Endothelial cell of umbilical vein (primary cell): Measurements from ENCODE around the gene BCL2A1. TPM values are rescaled to one million over a fixed set of nuclear protein-coding genes. Genes with fewer than 3 reads are reported as not detected.

ENCODE experiments used
- BruUV-seq: library from RNA; stranded (reverse); fragments of 400-500 nt; replicated peaks from 2 replicates; lab custom pipeline; 2021; lab: Mats Ljungman, UMichigan
- CTCF ChIA-PET: fragments of 300-600, 350-600 bp; sonication (Branson Sonifier 250); formaldehyde crosslinking; loops from one replicate; lab custom pipeline; 2021; ENCODE audit warnings: antibody characterized with exemption, inconsistent platforms; lab: Charles Lee
- POLR2A ChIA-PET: fragments of 300-600, 350-600 bp; sonication (Branson Sonifier 250); formaldehyde crosslinking; loops from one replicate; lab custom pipeline; 2021; ENCODE audit warnings: antibody characterized with exemption, inconsistent platforms; lab: Charles Lee
- DNase-seq: peaks from one replicate; pipeline ENCODE4 v3.0.0-alpha.2; 2011; ENCODE audit warnings: low read depth, low spot score
- FAIRE-seq: peaks from 2 replicates; lab custom pipeline; 2011; peaks lifted over from hg19 to GRCh38; lab: Jason Lieb, UNC
- H2AFZ ChIP-seq: 2 replicates; pipeline ENCODE4 v1.6.0; 2012; ENCODE audit warnings: low read depth, low read length, control low read depth, inconsistent platforms
- H3K27ac ChIP-seq: 2 replicates; pipeline ENCODE4 v1.5.1; 2011; ENCODE audit warnings: low read depth, mild to moderate bottlenecking, control low read depth, low read length, moderate library complexity; ENCODE audit not compliant: insufficient read depth
- H3K27me3 ChIP-seq, 2 experiments: 2 replicates each; pipeline versions ENCODE4 v1.6.0 to v1.6.1; 2011; ENCODE audit warnings: low read length in 2 of 2, mixed read lengths in 1 of 2; ENCODE audit not compliant: control insufficient read depth in 2 of 2, insufficient read depth in 2 of 2
- H3K36me3 ChIP-seq, 2 experiments: 2 replicates in 1 of 2; 3 replicates in 1 of 2; pipeline ENCODE4 v1.5.1; 2011; ENCODE audit warnings: low read length in 2 of 2, mild to moderate bottlenecking in 1 of 2, moderate library complexity in 1 of 2; ENCODE audit not compliant: control insufficient read depth in 2 of 2, insufficient read depth in 2 of 2; ENCODE audit errors: extremely low read depth in 1 of 2
- H3K4me1 ChIP-seq: 3 replicates; pipeline ENCODE4 v1.5.1; 2011; ENCODE audit warnings: mild to moderate bottlenecking, low read length; ENCODE audit not compliant: control insufficient read depth, insufficient read depth; ENCODE audit errors: extremely low read depth
- H3K4me2 ChIP-seq: 2 replicates; pipeline ENCODE4 v1.6.1; 2011; ENCODE audit warnings: low read length, control low read depth, mixed read lengths; ENCODE audit not compliant: insufficient read depth
- H3K4me3 ChIP-seq, 3 experiments: fragments of 200-600 bp in 1 of 3; sonication (generic), shearing (Covaris generic) in 1 of 3; replicated peaks in 1 of 3; 2 replicates each; pipeline ENCODE4 v1.5.1; 2011 to 2016; ENCODE audit warnings: control low read depth in 3 of 3, low read length in 3 of 3, mild to moderate bottlenecking in 2 of 3, inconsistent platforms in 1 of 3, low read depth in 1 of 3, moderate library complexity in 1 of 3; ENCODE audit not compliant: insufficient read depth in 1 of 3
- H3K79me2 ChIP-seq: 2 replicates; pipeline ENCODE4 v1.6.0; 2012; ENCODE audit warnings: low read length, inconsistent platforms; ENCODE audit not compliant: control insufficient read depth, insufficient read depth
- H3K9ac ChIP-seq: replicated peaks from 2 replicates; pipeline ENCODE3; 2011; ENCODE audit warnings: low read length, control low read depth; ENCODE audit not compliant: insufficient read depth; ENCODE audit errors: extremely low read depth
- H3K9me1 ChIP-seq: replicated peaks from 3 replicates; pipeline ENCODE4 v1.6.0; 2011; ENCODE audit warnings: mild to moderate bottlenecking, low read length; ENCODE audit not compliant: control insufficient read depth, insufficient read depth; ENCODE audit errors: extremely low read depth
- H3K9me3 ChIP-seq: replicated peaks from 2 replicates; pipeline ENCODE4 v1.5.1; 2012; ENCODE audit warnings: low read length, inconsistent platforms; ENCODE audit not compliant: control insufficient read depth, insufficient read depth
- H4K20me1 ChIP-seq: replicated peaks from 2 replicates; pipeline ENCODE3; 2011; ENCODE audit warnings: mild to moderate bottlenecking, low read length; ENCODE audit not compliant: control insufficient read depth, insufficient read depth; ENCODE audit errors: extremely low read depth
- EZH2 ChIP-seq: IDR thresholded peaks from 2 replicates; pipeline ENCODE4 v1.6.1; 2012; ENCODE audit warnings: borderline replicate concordance, low read depth, mild to moderate bottlenecking, moderate library complexity, low read length, inconsistent platforms; ENCODE audit not compliant: severe bottlenecking
- FOS ChIP-seq: IDR thresholded peaks from 2 replicates; pipeline ENCODE4 v1.6.1; 2011; ENCODE audit warnings: mild to moderate bottlenecking, low read length, moderate library complexity, borderline replicate concordance; ENCODE audit not compliant: insufficient read depth
- GATA2 ChIP-seq: IDR thresholded peaks from 2 replicates; pipeline ENCODE4 v1.7.0; 2011; ENCODE audit warnings: low read depth, mild to moderate bottlenecking, moderate library complexity, mixed read lengths, low read length; ENCODE audit not compliant: insufficient read length, insufficient read depth
- JUN ChIP-seq: IDR thresholded peaks from 2 replicates; pipeline ENCODE4 v1.6.1; 2011; ENCODE audit warnings: borderline replicate concordance, low read depth; ENCODE audit not compliant: insufficient read length, insufficient read depth
- MYC ChIP-seq: IDR thresholded peaks from one replicate; pipeline ENCODE4 v1.6.1; 2011; ENCODE audit warnings: mild to moderate bottlenecking, low read depth, low read length
- POLR2A ChIP-seq: IDR thresholded peaks from 2 replicates; pipeline ENCODE4 v1.6.1; 2012; ENCODE audit warnings: low read depth, mild to moderate bottlenecking, control low read depth, low read length
- POLR2AphosphoS5 ChIP-seq: IDR thresholded peaks from 2 replicates; pipeline ENCODE4 v1.6.1; 2012; ENCODE audit warnings: low read depth, mild to moderate bottlenecking, control low read depth, low read length, moderate library complexity; ENCODE audit not compliant: insufficient read depth
- dilution Hi-C: fragments of 300-500 bp; cut with MboI; formaldehyde crosslinking; loops from one replicate; pipeline ENCODE4 v1.15.0; 2019; ENCODE audit warnings: low sequenced_read_pairs; ENCODE audit not compliant: extremely low pct_ligation_motif_present
- intact Hi-C: fragments of 100-400 bp; cut with micrococcal nuclease; formaldehyde crosslinking; loops from one replicate; pipeline ENCODE4 v1.10.0; 2022
- polyA plus RNA-seq, 4 experiments: library from polyadenylated mRNA; depleted of rRNA in 3 of 4; stranded (reverse) in 3 of 4; unstranded in 1 of 4; fragments of >200 nt; gene quantifications; 2 replicates each; pipeline versions ENCODE4 v1.2.1 to v1.2.3, GENCODE V29; 2011 to 2012; ENCODE audit warnings: missing spikeins in 1 of 4
- total RNA-seq: library from RNA; stranded (reverse); gene quantifications from 2 replicates; pipeline ENCODE4 v1.2.3, GENCODE V29; 2021
- TF ChIP-seq, protein P1 (sequence below): IDR thresholded peaks from 2 replicates; pipeline ENCODE4 v1.6.1; 2011; ENCODE audit not compliant: insufficient read depth, insufficient read length
- TF ChIP-seq, protein P2 (sequence below), 2 donors: IDR thresholded peaks; 1 replicate in 1 of 2; 2 replicates in 1 of 2; pipeline ENCODE4 v1.5.1; 2011; ENCODE audit warnings: low read length in 2 of 2, mild to moderate bottlenecking in 2 of 2, moderate library complexity in 2 of 2, control low read depth in 1 of 2, inconsistent platforms in 1 of 2, low read depth in 1 of 2; ENCODE audit not compliant: insufficient read depth in 1 of 2; ENCODE audit errors: extremely low read depth in 1 of 2

BCL2A1 gene
- total and polyA plus RNA-seq, 2 donors (not counting 3 experiments of a cell fraction or from before 2014, with no cell fraction given), result not detected

DNA sequence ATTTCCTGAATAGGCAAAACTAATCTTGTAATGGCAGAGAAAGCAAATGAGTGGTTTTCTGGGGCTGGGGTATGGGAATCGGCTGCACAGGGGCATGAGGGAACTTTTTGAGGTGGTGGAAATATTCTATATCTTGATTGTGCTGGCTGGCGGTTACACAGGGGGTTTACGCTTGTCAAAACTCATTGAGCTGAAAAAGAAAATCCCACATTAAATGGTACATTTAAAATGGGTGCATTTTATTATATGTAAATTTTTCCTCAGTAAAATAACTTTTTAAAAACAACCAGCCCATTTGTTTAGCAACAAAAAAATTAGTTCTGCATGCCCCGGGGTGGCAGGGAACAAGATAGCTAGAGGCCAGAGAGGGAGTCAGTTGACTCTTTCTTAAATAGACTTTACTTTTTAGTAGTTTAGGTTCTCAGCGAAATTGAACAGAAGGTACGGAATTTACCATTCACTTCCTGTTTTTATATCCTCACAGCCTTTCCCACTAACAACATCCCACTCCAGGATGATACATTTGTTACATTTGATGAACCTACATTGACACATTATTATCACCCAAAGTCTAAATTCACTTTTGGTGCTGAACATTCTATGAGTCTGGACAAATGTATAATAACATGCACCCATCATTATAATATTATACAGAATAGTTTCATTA lies 41.2 kb upstream of the BCL2A1 start:
- no peaks in the 10 kb centered on the region for H3K36me3 ChIP-seq
- dilution Hi-C loops, result no loop called here
- H3K4me3 ChIP-seq, result no peak overlapping the region
- no peak overlapping the region for H3K9ac ChIP-seq
- no peak overlapping the region for H3K27ac ChIP-seq
- no peak overlapping the region for H2AFZ ChIP-seq
- no peaks in the 10 kb centered on the region for H3K79me2 ChIP-seq
- CTCF ChIA-PET, result no interaction called here
- no peaks in the 10 kb centered on the region for H3K9me3 ChIP-seq
- H3K27me3 ChIP-seq, result no peaks in the 10 kb centered on the region
- TF ChIP-seq, protein P1, sequence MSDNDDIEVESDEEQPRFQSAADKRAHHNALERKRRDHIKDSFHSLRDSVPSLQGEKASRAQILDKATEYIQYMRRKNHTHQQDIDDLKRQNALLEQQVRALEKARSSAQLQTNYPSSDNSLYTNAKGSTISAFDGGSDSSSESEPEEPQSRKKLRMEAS, result no peak
- no peak for TF ChIP-seq FOS
- TF ChIP-seq MYC, result no peak
- TF ChIP-seq, protein P2, sequence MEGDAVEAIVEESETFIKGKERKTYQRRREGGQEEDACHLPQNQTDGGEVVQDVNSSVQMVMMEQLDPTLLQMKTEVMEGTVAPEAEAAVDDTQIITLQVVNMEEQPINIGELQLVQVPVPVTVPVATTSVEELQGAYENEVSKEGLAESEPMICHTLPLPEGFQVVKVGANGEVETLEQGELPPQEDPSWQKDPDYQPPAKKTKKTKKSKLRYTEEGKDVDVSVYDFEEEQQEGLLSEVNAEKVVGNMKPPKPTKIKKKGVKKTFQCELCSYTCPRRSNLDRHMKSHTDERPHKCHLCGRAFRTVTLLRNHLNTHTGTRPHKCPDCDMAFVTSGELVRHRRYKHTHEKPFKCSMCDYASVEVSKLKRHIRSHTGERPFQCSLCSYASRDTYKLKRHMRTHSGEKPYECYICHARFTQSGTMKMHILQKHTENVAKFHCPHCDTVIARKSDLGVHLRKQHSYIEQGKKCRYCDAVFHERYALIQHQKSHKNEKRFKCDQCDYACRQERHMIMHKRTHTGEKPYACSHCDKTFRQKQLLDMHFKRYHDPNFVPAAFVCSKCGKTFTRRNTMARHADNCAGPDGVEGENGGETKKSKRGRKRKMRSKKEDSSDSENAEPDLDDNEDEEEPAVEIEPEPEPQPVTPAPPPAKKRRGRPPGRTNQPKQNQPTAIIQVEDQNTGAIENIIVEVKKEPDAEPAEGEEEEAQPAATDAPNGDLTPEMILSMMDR (IDR thresholded peaks at IDR 0.05; ENCODE audit: extremely low read depth in 1 of 2, insufficient read depth in 1 of 2, low read depth in 1 of 2, low read length in 2 of 2), result no peak
- no peak for TF ChIP-seq EZH2
- no peak for TF ChIP-seq POLR2A
- TF ChIP-seq POLR2AphosphoS5, result no peak
- no peak for TF ChIP-seq JUN
- TF ChIP-seq GATA2, result no peak
- H3K4me2 ChIP-seq, result no peak overlapping the region
- POLR2A ChIA-PET, result no interaction called here
- no peaks in the 10 kb centered on the region for H4K20me1 ChIP-seq
- DNase-seq, result no peak
- H3K9me1 ChIP-seq, result no peaks in the 10 kb centered on the region
- no TSS peak for BruUV-seq
- no peaks in the 10 kb centered on the region for H3K4me1 ChIP-seq
- intact Hi-C loops, result no loop called here
- no peak for FAIRE-seq
